Muscle layer of colon (tissue), 2 donors: ENCODE measurements around the gene EIF2B5.
"Not testable (repeated sequence)": the region's sequence is repeated elsewhere in the genome, so short reads cannot be mapped to it uniquely, and the experiment has no call there.

ENCODE experiments used
- H3K27ac ChIP-seq: one replicate; pipeline ENCODE4 v1.7.0; 2013; ENCODE audit warnings: low read depth, mild to moderate bottlenecking, low read length, moderate library complexity
- H3K27me3 ChIP-seq, 2 donors: one replicate each; pipeline ENCODE4 v1.7.0; 2013; ENCODE audit warnings: low read length in 2 of 2, mild to moderate bottlenecking in 2 of 2; ENCODE audit not compliant: insufficient read depth in 2 of 2, control insufficient read depth in 1 of 2
- H3K36me3 ChIP-seq: one replicate; pipeline ENCODE4 v1.7.0; 2013; ENCODE audit warnings: mild to moderate bottlenecking, low read length; ENCODE audit not compliant: insufficient read depth
- H3K4me1 ChIP-seq: one replicate; pipeline ENCODE4 v1.7.0; 2013; ENCODE audit warnings: mild to moderate bottlenecking, low read length; ENCODE audit not compliant: insufficient read depth
- H3K4me3 ChIP-seq, 2 donors: one replicate each; pipeline ENCODE4 v1.7.0; 2013; ENCODE audit warnings: low read length in 2 of 2, low read depth in 1 of 2, mild to moderate bottlenecking in 1 of 2, moderate library complexity in 1 of 2
- H3K9ac ChIP-seq: one replicate; pipeline ENCODE4 v1.7.0; 2013; ENCODE audit warnings: low read length
- H3K9me3 ChIP-seq: one replicate; pipeline ENCODE4 v1.7.0; 2013; ENCODE audit warnings: mild to moderate bottlenecking, low read length
- donor health status: abdominal sarcoma.
- donor health status: Adenocarcinoma of cecum.

EIF2B5 gene

GRCh38 chr3:184135149-184135910 is at the start of gene EIF2B5:
Gene EIF2B5, plus strand, starts transcription at chr3:184135358. Its CDS starts 28 bp downstream, at chr3:184135386.
- Histone ChIP-seq H3K9ac (peak within 1 kb of the TSS; percentile 85), H3K27me3 (no peaks in the 10 kb centered on the region), H3K4me3 (peak within 1 kb of the TSS; percentile 90 to 98), H3K9me3 (no peaks in the 10 kb centered on the region), H3K36me3 (peaks cover 3% of the 10 kb centered on the region), H3K4me1 (peaks cover 18% of the 10 kb centered on the region), H3K27ac (peak within 1 kb of the TSS; percentile 92)

DNA sequence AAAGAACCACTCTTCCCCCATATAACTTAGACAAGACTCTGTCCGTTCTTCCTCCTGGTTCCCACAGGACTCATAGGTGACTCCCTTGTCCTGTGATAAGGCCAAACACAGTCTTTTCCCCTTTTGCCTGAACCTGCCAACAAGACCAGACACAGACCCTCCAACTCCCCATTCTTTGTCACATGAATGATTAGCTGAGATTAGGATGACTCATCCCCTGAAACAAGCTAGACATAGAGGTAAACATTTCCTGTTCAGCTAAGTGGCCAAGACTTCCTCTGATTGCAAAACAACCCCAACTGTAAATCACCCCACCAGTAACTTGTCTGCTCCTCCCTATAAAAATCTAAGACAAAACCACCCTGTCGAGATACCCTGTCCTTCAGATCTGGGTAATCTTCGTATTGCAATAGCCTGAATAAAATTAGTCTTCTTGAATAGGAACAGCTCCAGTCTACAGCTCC is 49.7 kb upstream of the EIF2B5 start:
- Histone ChIP-seq H3K9ac (no peak overlapping the region), H3K36me3 (no peaks in the 10 kb centered on the region)

GRCh38 chr3:184092199-184092598 is 43.0 kb upstream of the EIF2B5 start:
- H3K9ac ChIP-seq, result no peak overlapping the region
- H3K4me1 ChIP-seq, result no peaks in the 10 kb centered on the region
- no peak overlapping the region for H3K27ac ChIP-seq
- no peaks in the 10 kb centered on the region for H3K27me3 ChIP-seq
- no peak overlapping the region for H3K4me3 ChIP-seq
- peaks cover 4% of the 10 kb centered on the region for H3K9me3 ChIP-seq
- no peaks in the 10 kb centered on the region for H3K36me3 ChIP-seq

More for the DNA sequence above, 49.7 kb upstream of the EIF2B5 start:
- no peak overlapping the region for H3K27ac ChIP-seq
- no peaks in the 10 kb centered on the region for H3K27me3 ChIP-seq
- H3K4me3 ChIP-seq, result no peak overlapping the region
- no peaks in the 10 kb centered on the region for H3K4me1 ChIP-seq
- H3K9me3 ChIP-seq, result no peaks in the 10 kb centered on the region

- H3K4me1 ChIP-seq, result no peaks in the 10 kb centered on the region
- no peaks in the 10 kb centered on the region for H3K36me3 ChIP-seq
- H3K4me3 ChIP-seq, result no peak within 1 kb of the TSS
- H3K9me3 ChIP-seq, result peaks cover 4% of the 10 kb centered on the region
- no peak within 1 kb of the TSS for H3K27ac ChIP-seq
- H3K27me3 ChIP-seq, result no peaks in the 10 kb centered on the region
- H3K9ac ChIP-seq, result no peak within 1 kb of the TSS
Observed at GRCh38 chr3:184096811-184097383, 38.3 kb upstream of the EIF2B5 start, which contains the start of gene HTR3E. Gene HTR3E, plus strand, starts transcription at chr3:184097064. Its CDS starts 466 bp downstream, at chr3:184097530.

GRCh38 chr3:184097556-184097955 is 37.6 kb upstream of the EIF2B5 start:
- Histone ChIP-seq H3K9ac (no peak overlapping the region), H3K36me3 (no peaks in the 10 kb centered on the region), H3K27me3 (no peaks in the 10 kb centered on the region), H3K9me3 (peaks cover 2% of the 10 kb centered on the region), H3K27ac (no peak overlapping the region), H3K4me3 (no peak overlapping the region), H3K4me1 (no peaks in the 10 kb centered on the region)

DNA sequence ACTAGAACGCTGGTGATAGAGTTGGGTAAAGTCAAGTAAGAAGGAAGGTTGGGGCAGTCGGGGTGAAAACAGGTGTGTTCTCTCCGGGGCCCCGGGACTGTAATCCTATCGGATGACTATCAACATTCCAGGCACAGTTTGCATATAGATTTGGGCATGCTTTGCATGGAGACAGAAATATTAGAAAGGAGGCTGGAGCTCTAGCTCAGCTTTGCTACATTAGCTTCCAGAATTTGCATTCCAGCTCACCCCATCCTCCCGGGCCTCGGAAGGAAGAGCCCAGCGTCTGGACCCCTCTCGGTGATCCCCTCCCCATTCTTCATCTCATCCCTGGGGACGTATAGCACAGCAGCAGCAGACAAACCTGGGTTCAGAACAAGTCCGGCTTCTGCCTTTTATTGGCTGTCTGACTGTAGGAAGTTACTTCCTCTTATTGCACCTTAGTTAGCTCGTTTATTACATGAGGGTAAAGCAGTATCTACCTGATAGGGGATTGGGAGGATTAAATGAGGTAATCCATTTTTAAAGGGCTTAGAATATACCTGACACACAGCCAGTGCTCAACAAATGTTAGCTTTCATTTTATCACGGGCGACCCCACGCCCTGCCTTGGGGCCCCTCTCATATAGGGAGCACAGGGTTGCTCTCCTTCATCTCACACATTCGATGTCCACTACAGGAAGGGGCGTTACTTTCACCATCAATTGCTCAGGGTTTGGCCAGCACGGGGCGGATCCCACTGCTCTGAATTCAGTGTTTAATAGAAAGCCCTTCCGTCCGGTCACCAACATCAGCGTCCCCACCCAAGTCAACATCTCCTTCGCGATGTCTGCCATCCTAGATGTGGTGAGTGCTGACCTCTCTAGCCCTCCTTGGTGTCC is 35.1 kb upstream of the EIF2B5 start:
- Histone ChIP-seq H3K9me3 (no peaks in the 10 kb centered on the region), H3K27me3 (no peaks in the 10 kb centered on the region), H3K9ac (no peak overlapping the region)

GRCh38 chr3:184110316-184110725 is 24.8 kb upstream of the EIF2B5 start:
- no peaks in the 10 kb centered on the region for H3K36me3 ChIP-seq
- no peak overlapping the region for H3K9ac ChIP-seq
- no peaks in the 10 kb centered on the region for H3K9me3 ChIP-seq
- H3K27me3 ChIP-seq, result no peaks in the 10 kb centered on the region
- no peaks in the 10 kb centered on the region for H3K4me1 ChIP-seq
- no peak overlapping the region for H3K27ac ChIP-seq
- no peak overlapping the region for H3K4me3 ChIP-seq

More for the DNA sequence above, 35.1 kb upstream of the EIF2B5 start:
- H3K4me1 ChIP-seq, result no peaks in the 10 kb centered on the region
- no peaks in the 10 kb centered on the region for H3K36me3 ChIP-seq
- no peak overlapping the region for H3K27ac ChIP-seq
- H3K4me3 ChIP-seq, result no peak overlapping the region

GRCh38 chr3:184116017-184116416 is 19.1 kb upstream of the EIF2B5 start:
- H3K9me3 ChIP-seq, result no peaks in the 10 kb centered on the region
- no peak overlapping the region for H3K4me3 ChIP-seq
- H3K36me3 ChIP-seq, result no peaks in the 10 kb centered on the region
- H3K27ac ChIP-seq, result no peak overlapping the region
- no peak overlapping the region for H3K9ac ChIP-seq
- H3K27me3 ChIP-seq, result no peaks in the 10 kb centered on the region
- no peaks in the 10 kb centered on the region for H3K4me1 ChIP-seq

- Histone ChIP-seq H3K27me3 (no peaks in the 10 kb centered on the region), H3K36me3 (no peaks in the 10 kb centered on the region), H3K27ac (no peak overlapping the region), H3K9ac (no peak overlapping the region), H3K9me3 (no peaks in the 10 kb centered on the region), H3K4me3 (no peak overlapping the region), H3K4me1 (no peaks in the 10 kb centered on the region)
Observed at GRCh38 chr3:184117636-184118035, 17.5 kb upstream of the EIF2B5 start.

GRCh38 chr3:184121031-184121430 is 14.1 kb upstream of the EIF2B5 start:
- not testable (repeated sequence) for H3K9me3 ChIP-seq, H3K4me3 ChIP-seq, H3K36me3 ChIP-seq, H3K9ac ChIP-seq, H3K27ac ChIP-seq, H3K27me3 ChIP-seq, H3K4me1 ChIP-seq

DNA sequence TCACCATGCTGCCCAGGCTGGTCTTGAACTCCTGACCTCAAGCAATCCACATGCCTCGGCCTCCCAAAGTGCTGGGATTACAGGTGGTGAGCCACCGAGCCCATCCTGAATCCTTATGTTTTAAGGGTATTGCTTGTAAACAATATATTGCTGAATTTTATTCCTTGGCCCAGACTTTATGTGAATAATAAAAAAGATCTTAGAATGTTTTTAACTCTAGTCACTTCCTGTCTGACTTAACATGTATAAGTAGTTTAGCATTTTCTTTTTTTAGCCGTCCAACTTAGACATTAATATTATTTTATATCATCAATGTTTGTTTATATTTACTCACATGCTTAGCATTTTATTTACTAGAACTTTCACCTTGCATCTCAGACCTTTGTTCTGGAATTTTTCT is 9.2 kb upstream of the EIF2B5 start:
- Histone ChIP-seq H3K27me3 (no peaks in the 10 kb centered on the region), H3K27ac (no peak overlapping the region), H3K36me3 (no peaks in the 10 kb centered on the region), H3K4me1 (no peaks in the 10 kb centered on the region), H3K9me3 (no peaks in the 10 kb centered on the region), H3K9ac (no peak overlapping the region), H3K4me3 (no peak overlapping the region)
